Measurements from ENCODE around the gene SELENOF.

The SELENOF gene

DNA sequence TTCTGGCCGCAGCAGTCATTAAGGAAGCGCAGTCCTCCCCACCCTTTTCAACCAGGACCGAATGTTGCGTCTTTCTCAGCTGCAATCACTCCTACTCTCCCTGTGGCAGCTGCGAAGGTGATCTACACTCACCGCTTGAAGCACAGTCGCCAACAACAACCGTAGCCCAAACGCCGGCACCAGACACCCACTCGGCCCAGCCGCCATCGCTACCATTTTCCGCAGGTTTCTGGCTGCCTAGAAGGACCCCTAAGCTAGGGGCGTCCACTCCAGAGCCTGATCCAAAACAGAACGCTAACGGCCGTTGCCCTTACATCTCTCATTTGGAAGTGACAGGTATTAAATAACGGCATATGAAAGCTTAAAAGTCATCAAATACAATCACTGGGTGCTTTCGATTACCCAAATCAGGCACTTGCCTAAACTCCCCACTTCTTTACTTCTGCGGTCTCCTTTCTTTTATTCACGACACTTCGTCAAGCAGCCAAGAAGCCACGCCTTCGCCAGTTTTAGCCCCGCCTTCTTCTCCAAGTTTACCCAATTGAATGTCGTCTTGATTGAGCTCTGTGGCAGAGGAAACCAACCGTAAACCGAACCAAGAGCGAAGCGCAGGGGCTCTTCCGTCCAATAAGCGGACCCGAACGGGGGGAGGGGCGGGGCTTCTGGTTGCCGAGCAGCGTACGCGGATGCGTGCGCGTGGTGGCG, at the start of gene SELENOF:
SELENOF (minus strand) TSS at position 231 of the 705 bp plus-strand sequence; CDS start at position 216, 15 bp downstream.
- DNase-seq (ENCODE audit: low spot score), result peak; percentile 100

DNA sequence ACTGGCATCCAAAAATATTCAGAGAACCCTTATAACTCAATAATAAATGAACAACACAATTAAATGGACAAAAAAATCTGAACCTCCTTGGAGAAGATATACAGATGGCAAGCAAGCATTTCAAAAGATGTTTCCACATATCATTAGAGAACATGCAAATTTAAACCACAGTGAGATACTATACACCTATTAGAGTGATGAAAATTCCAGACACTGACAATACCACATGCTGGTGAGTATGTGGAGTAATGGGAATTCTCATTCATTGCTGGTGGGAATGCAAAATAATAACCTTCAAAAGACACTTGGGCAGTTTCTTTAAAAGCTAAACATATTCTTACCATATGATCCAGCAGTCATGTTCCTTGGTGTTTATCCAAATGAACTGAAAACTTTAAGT, 46.6 kb upstream of the SELENOF start:
- DNase-seq (ENCODE audit: low spot score), result no peak

DNA sequence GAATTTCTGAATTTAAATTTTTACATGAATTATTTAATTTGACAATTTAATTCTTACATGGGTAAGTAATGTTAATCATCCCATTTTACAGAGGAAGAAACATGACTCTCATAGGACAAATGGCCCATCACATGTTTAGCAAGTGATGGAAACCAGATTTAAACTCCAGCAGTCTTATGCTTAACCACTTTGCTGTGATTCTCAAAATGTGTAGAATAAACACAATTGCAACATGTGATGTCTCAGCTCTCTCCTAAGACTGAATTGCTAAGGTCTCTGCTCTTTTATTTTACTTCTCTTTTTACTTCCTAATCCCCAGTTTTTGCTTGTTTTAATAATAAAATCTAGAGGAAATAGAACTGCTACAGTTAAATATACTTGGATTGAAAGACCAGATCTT, 43.3 kb upstream of the SELENOF start:
- DNase-seq (ENCODE audit: low spot score), result no peak

DNA sequence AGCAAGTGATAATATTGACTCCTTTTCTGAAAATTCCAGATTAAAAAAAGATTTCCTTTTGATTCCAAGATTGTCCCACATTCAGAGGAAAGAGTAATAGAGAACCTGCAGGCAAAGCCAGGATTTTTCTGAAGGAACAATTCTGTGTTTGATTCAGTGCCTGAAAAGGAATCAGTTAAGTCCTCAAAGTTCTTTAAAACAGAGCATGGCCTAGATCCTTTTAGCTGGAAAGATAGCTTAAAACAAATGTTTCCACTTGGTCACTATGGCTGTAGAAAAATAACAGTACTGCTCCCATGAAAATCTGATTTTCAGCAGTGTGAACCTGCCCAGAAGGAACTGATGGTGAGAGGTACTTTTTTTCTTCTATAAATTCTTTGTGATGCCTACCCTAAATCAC, 42.3 kb upstream of the SELENOF start:
- DNase-seq (ENCODE audit: low spot score), result no peak

DNA sequence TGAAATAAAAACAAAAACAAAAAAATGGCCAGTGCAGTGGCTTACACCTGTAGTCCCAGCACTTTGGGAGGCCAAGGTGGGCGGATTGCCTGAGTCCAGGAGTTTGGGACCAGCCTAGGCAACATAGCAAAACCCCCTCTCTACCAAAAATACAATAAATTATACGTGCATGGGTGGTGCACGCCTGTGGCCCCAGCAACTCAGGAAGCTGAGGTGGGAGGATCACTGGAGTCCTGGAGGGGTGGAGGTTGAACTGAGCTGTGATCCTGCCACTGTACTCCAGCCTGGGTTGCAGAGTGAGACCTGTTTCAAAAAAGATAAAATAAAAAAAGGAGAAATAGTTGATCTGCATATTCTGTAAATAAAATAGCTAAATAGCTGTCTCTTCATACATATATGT, 41.8 kb upstream of the SELENOF start:
- DNase-seq (ENCODE audit: low spot score), result no peak

DNA sequence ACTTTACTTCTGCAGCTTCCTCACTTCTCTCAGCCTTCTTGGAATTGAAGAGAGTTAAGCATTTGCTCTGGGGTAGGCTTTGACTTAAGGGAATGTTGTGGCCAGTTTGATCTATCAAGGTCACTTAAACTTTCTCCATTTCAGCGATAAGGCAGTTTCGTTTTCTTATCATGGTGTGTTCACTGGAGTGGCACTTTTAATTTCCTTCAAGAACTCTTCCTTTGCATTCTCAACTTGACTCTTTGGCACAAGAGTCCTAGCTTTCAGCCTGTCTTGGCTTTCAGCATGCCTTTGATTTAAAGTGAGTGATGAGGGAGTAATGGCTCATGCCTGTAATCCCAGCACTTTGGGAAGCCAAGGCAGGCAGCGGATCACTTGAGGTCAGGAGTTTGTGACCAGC, 39.2 kb upstream of the SELENOF start:
- DNase-seq (ENCODE audit: low spot score), result no peak

DNA sequence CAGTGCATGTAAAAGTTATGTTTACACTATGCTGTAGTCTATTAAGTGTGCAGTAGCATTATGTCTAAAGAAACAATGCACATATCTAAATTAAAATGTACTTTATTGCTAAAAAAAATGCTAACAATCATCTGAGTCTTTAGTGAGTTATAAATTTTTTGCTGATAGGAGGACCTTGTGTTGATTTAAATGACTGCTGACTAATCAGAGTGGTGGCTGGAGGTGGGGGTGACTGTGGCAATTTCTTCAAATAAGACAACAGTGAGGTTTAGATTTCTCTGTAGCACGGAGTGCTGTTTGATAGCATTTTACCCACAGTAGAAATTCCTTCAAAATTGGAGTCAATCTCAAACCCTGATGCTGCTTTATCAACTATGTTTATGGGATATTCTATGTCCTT, 37.5 kb upstream of the SELENOF start:
- no peak for DNase-seq (ENCODE audit: low spot score)

DNA sequence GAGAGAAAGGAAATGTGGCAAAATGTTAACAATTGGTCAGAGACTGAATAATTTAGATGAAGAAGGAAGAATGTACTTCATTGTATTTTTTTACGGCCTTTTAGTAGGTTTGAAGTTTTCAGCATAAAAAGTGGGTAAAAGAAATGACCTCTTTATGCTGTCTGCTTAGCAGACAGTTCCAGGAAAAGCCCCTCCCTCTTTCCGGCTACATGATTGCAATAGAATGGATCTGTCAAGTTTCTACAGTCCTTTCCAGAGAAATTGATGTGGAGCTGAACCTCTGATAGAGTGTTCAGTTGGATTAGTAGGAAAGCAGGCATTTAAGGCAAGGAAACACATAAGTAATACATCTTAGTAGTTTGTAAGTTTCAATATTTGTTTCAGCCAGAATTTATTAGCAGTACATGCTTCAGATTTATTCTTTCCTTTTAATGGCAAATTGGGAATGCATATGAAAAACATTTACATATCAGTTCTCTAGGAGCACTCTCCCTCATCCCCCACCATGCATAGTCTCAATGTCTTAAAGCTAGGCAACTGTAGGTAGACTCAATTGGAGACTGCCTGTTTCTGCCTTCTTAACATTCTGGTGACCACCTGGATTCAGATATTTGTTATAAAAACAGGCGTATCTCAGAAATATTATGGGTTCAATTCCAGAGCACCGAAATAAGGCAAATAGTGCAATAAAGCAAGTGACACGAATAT, 36.9 kb upstream of the SELENOF start:
- no peak for DNase-seq (ENCODE audit: low spot score)

DNA sequence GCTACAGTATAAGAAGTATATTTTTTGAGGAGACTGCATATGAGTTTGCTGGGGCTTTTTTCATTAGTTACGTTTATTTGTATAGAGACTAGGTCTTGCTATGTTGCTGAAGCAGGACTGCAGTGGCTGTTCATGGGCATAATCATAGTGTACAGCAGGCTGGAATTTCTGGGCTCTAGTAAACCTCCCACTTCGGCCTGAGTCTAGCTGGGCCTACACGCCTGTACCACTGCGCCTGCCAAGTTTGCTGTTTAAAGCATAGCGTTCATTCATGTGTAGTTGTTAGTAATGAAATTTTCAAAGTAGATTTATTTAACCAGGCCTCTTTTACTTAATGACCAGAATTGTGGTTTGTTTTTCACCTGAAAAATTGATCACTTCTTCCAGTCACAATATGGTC, 34.3 kb upstream of the SELENOF start:
- DNase-seq (ENCODE audit: low spot score), result peak; percentile 5

DNA sequence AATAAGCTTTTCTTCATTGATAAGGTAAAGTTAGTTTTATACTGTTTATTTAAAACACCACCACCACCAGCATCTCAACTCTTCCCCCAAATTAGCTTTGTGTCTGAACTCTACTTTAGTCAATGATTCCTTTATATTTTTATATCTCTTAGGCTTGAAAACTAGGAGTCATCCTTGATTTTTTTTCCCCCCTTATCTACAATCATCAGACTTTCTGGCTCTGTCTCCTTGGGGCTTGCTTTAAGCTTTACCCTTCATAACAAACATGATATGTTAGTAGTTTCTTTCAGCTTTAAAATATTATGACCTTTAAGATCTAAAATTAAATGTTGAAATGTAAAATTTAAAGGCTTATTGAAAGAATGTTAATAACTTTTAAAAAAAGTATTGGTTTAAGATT, 28.8 kb upstream of the SELENOF start:
- no peak for DNase-seq (ENCODE audit: low spot score)

DNA sequence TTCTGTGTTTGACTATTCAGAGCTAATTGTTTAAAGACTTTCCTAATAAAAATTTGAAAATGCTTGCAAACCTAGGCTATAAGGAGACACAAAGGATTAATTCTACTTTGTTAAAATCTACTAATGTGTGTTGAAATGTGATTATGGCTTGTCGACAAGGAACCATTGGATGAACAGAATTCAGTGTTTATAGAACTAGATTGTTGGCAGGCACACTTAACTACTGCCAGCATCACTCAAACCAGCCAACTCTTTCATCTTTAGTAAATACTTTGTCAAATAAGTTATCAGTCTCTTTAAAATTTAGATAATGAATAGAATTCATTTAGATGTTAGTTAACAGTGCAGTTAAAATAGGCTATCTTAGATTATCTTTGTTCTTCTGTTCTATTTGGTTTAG, 28.1 kb upstream of the SELENOF start:
- DNase-seq (ENCODE audit: low spot score), result no peak

DNA sequence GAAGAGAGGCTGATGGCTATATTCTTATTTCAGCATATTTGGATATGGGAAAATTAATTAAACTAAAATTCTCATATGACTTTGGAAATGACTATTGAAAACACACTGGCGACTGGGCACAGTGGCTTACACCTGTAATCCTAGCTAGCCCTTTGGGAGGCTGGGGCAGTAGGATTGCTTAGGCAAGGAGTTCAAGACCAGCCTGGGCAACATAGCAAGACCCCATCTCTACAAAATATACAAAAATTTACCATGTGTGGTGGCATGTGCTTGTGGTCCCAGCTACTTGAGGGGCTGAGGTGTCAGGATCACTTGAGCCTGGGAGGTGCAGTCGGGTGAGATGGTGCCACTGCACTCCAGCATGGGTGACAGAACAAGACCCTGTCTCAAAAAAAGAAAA, 26.7 kb upstream of the SELENOF start:
- no peak for DNase-seq (ENCODE audit: low spot score)

DNA sequence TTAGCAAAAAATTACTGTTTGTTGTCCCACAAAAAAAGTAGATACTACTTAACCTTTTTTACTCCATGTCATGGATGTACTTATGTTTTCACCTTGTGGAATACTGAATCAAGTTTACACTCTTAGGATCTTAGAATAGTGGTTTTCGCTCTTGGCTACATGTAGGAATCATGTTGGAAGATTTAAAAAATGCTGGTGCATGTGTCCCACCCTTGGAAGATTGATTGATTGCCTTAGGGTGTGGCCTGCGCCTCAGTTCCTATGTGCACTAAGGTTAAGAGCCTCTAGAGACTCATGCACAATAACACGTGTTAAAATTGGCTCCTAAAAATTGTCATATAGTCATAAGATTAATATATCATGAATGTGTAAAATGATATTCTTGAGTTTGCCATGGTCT, 25.5 kb upstream of the SELENOF start:
- no peak for DNase-seq (ENCODE audit: low spot score)

DNA sequence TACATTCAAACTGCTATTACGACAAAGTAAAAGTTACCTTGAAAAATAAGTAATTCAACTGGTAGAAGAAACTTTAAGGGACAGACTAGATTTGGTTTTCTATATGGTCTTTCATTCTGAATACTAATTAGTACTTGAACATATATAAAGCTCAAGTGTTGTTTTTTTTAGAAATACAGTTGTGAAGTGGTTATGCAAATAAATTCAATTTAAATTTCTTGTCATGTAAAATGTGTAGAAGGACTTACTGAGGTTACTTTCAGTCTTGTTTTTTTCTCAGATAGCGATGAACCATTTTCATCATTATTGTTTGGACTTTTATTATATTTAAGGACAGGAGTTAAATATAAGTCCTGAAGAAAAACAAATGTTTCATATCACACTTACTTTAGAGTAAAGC, 24.9 kb upstream of the SELENOF start:
- no peak for DNase-seq (ENCODE audit: low spot score)

DNA sequence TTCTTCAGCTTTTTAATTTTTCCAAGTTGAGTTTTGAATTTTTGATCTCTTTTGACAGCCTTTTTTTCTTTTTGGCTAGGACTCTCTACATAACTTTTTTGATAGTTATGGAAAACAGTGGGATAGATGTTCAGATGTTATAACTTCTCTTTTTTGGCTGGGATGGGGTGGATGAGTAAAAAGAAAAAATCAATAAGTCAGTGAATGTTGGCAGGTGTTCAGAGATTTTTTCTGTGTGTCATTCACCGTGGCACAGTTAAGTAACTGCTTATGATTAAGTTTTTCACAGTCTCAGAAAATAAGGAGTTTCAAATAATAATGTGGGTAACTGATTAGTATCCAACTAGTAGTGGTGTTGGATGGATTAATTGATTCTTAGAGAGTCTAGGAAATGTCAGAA, 24.5 kb upstream of the SELENOF start:
- no peak for DNase-seq (ENCODE audit: low spot score)

DNA sequence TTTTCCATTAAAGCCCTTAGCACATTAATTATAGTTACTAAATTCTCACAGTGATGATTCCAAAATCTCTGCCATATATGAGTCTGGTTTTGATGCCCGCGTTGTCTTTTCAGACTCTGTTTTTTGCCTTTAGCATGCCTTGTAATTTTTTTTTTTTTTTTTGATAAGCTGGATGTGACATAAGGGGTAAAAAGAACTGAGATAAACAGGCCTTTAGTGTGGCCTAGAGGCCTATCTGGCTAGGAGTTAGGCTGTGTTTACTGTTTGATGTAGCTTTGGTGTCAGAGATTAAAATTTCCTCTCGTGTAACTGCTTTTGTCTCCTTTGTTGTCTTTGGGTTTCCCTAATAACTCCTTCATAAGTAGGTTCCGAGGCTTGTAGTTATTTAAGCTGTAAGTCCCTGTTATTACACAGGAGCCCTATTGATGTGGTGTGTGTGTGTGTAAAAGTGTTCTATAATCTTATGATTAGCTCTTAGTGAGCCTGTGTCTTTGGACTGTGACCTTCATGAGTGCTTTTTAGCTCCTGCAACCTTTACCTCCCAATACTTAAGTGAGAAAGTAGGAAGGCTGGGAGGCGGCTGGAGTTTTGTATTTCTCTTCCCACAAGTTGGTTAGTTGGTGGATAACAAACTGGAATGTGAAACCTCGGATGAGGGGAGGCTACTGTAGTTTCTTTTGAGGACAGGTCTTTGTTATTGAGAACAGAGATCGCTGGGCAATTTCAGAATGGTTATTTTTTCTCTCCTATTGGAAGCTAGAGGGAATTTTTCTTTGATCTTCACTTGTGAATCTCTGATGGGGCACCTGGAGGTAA, 19.8 kb upstream of the SELENOF start:
- no peak for DNase-seq (ENCODE audit: low spot score)

DNA sequence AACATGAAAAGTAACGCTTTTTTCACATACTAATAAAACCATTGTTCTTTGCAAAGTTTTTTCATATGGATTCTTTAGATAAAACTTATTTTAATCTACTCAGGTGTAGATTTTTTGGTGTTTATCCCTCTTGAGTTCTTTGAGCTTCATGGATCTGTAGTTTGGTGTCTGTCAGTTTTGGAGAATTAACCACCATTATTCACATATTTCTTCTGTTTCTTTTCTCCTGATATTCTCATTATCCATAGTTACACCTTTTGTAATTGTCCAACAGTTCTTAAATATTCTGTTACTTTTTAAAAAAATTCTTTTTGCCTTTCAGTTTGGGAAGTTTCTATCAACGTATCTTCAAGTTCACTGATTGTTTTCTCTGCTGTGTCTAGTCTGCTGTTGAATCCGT, 19.1 kb upstream of the SELENOF start:
- no peak for DNase-seq (ENCODE audit: low spot score)

DNA sequence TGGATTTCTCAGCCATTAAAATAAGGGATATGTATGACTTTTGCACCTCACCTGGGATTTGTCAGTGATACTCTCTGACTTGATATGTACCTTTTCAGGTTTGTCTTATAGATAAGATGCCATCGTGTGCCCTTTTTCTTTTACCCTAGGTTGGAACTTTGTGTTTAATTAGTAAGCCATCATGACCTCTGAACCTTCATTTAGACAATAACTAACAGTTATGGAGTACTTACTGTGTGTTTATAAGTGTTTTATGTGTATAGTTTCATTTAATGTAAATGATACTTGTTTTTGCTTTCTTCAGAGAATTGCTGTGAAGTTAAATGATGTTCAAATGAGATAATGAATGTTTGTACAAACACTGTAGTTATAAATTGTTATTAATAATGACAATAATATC, 14.9 kb upstream of the SELENOF start:
- DNase-seq (ENCODE audit: low spot score), result no peak

DNA sequence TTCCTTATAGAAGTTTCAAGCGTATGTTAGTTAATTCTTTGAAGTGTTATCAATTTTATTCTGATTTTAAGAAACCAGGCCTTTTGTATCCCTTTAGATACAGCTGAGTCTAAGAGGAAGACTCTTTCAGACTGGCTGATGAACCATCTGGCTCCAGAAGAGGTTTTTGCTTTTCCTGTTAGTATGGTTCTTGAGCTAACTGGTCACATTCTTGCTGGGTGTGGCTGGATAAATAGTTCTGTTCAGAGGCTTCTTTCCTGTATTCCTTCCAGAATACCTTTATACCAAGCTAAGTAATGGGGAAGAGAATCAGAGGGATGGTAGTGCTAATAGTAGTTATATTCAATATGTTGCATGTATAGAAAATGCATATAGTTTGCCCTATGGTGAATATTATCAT, 13.0 kb upstream of the SELENOF start:
- DNase-seq (ENCODE audit: low spot score), result no peak

DNA sequence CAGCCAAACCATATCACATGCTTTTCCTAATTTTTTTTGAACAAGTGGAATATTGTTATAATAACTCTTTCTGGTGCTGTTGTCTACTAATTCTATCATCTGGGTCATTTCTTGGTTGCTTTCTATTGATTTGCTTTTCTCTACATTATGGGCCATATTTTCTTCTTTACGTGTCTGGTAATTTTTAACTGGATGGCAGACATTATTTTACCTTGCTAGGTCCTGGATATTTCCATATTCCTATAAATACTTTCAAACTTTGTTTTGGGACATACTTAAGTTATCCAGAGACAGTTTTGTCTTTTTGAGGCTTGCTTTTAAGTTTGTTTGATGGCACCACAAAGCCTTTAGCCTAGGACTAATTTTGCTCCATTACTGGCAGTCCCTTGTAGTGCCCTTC, 11.8 kb upstream of the SELENOF start:
- DNase-seq (ENCODE audit: low spot score), result no peak

DNA sequence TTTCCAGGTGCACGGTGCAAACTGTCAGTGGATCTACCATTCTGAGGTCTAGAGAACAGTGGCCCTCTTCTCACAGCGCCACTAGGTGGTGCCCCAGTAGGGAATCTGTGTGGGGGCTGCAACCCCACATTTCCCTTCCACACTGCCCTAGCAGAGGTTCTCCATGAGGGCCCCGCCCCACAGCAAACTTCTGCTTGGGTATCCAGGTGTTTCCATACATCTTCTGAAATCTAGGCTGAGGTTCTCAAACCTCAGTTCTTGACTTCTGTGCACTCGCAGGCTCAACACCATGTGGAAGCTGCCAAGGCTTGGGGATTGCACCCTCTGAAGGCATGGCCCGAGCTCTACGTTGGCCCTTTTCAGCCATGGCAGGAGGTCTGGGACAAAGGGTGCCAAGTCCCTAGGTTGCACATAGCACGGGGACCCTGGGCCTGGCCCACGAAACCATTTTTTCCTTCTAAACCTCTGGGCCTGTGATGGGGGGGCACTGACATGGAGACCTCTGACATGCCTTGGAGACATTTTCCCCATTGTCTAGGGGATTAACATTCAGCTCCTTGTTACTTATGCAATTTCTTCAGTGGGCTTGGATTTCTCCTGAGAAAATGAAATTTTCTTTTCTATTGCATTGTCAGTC, 10.5 kb upstream of the SELENOF start:
- no peak for DNase-seq (ENCODE audit: low spot score)

DNA sequence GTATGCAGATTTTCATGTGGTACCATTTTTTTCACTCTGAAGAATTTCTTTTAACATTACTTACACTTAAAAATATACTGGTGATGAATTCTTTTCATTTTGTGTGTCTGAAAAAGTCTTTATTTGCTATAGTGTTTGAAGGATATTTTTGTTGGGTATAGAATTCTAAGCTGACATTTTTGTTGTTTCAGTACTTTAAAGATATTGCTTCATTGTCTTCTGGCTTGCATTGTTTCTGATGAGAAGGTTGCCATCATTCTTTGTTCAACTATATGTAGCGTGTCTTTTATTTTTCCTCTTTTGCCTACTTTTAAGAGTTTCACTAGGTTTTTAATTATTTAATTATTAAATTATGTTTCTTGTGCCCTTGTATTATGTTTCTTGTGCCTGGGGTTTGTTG, 8.5 kb upstream of the SELENOF start:
- DNase-seq (ENCODE audit: low spot score), result no peak

DNA sequence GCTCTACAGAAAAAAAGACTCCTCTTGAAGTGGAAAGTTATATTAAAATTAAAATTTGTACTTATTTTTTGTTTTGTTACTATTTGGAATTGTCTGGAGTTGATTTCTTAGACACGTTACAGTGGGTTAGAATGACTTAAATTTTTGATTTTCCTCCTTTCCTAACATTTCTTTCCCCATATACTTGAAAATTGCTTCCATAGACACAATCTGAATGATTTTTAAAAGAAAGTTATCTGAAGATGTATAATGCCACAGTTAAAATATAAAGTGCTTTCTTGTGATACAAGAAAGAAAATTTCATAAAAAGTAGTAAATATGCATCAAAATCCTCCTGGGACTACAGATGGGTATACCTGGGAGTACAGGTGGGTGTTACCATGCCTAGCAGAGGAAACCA, 2.8 kb upstream of the SELENOF start:
- DNase-seq (ENCODE audit: low spot score), result no peak
